SK-N-SH (cell line): ENCODE data around the gene GPR39. TPM values are rescaled to one million over a fixed set of nuclear protein-coding genes. Genes with fewer than 3 reads are reported as not detected.

ENCODE experiments used
- CTCF ChIA-PET: fragments of 300-600, 350-600 bp; formaldehyde crosslinking; extraction: SDS; loops from one replicate; lab custom pipeline; 2021; lab: Yijun Ruan, JAX
- POLR2A ChIA-PET: fragments of 350-600 bp; sonication (Branson Sonifier 250); formaldehyde crosslinking; extraction: SDS; loops from one replicate; lab custom pipeline; 2020; ENCODE audit warnings: antibody characterized with exemption, inconsistent platforms; lab: Yijun Ruan, JAX
- DNase-seq: peaks from one replicate; pipeline ENCODE4 v3.0.0; 2012
- H2AFZ ChIP-seq: fragments of 200-600 bp; sonication (generic); 2 replicates; pipeline ENCODE4 v1.8.1; 2016; ENCODE audit warnings: antibody characterized with exemption, mild to moderate bottlenecking, low read depth
- H3F3A ChIP-seq: fragments of 200-600 bp; sonication (generic); replicated peaks from 2 replicates; pipeline ENCODE3; 2016; ENCODE audit warnings: antibody characterized with exemption, mild to moderate bottlenecking; ENCODE audit not compliant: insufficient read depth
- H3K27ac ChIP-seq, 2 experiments: fragments of 200-500 bp in 1 of 2; fragments of 200-600 bp in 1 of 2; sonication (Bioruptor generic) in 1 of 2; sonication (generic), shearing (Covaris generic) in 1 of 2; 2 replicates each; pipeline versions ENCODE4 v1.5.1 to v1.6.1; 2014 to 2016; ENCODE audit warnings: low read depth in 2 of 2, inconsistent platforms in 1 of 2, low read length in 1 of 2, mild to moderate bottlenecking in 1 of 2, mixed read lengths in 1 of 2
- H3K27me3 ChIP-seq: fragments of 200-600 bp; sonication (generic), shearing (Covaris generic); 2 replicates; pipeline ENCODE4 v1.6.1; 2016; ENCODE audit warnings: mixed run types; ENCODE audit not compliant: insufficient read depth
- H3K36me3 ChIP-seq, 2 experiments: fragments of 200-500 bp in 1 of 2; fragments of 200-600 bp in 1 of 2; sonication (Bioruptor generic) in 1 of 2; sonication (generic) in 1 of 2; replicated peaks in 1 of 2; 2 replicates each; pipeline versions ENCODE3 to v1.5.1; 2014 to 2016; ENCODE audit warnings: low read length in 1 of 2, mild to moderate bottlenecking in 1 of 2; ENCODE audit not compliant: insufficient read depth in 2 of 2, control insufficient read depth in 1 of 2
- H3K4me1 ChIP-seq, 2 experiments: fragments of 200-500 bp in 1 of 2; fragments of 200-600 bp in 1 of 2; sonication (Bioruptor generic) in 1 of 2; sonication (generic), shearing (Covaris generic) in 1 of 2; 2 replicates each; pipeline versions ENCODE4 v1.5.1 to v1.6.1; 2014 to 2016; ENCODE audit warnings: low read depth in 1 of 2, low read length in 1 of 2, mixed run types in 1 of 2; ENCODE audit not compliant: insufficient read depth in 2 of 2, control insufficient read depth in 1 of 2
- H3K4me2 ChIP-seq: fragments of 200-600 bp; sonication (generic), shearing (Covaris generic); 2 replicates; pipeline ENCODE4 v1.6.1; 2017; ENCODE audit warnings: mixed run types
- H3K4me3 ChIP-seq, 2 experiments: fragments of 200-500 bp in 1 of 2; fragments of 200-600 bp in 1 of 2; sonication (Bioruptor generic) in 1 of 2; sonication (generic), shearing (Covaris generic) in 1 of 2; 2 replicates each; pipeline versions ENCODE4 v1.5.1 to v1.8.1; 2014 to 2016; ENCODE audit warnings: low read depth in 2 of 2, inconsistent platforms in 1 of 2, low read length in 1 of 2, mild to moderate bottlenecking in 1 of 2, mixed read lengths in 1 of 2, moderate library complexity in 1 of 2
- H3K79me2 ChIP-seq: fragments of 200-600 bp; sonication (generic); 2 replicates; pipeline ENCODE4 v1.8.1; 2017; ENCODE audit warnings: mild to moderate bottlenecking; ENCODE audit not compliant: insufficient read depth
- H3K9ac ChIP-seq: fragments of 200-600 bp; sonication (generic); 2 replicates; pipeline ENCODE4 v1.6.1; 2017; ENCODE audit warnings: mixed run types
- H3K9me2 ChIP-seq: fragments of 200-600 bp; sonication (generic); 2 replicates; pipeline ENCODE4 v1.6.1; 2017; ENCODE audit warnings: mixed run types
- H3K9me3 ChIP-seq: fragments of 200-600 bp; sonication (generic); 2 replicates; pipeline ENCODE4 v1.6.1; 2017; ENCODE audit warnings: mixed run types, mild to moderate bottlenecking, moderate library complexity
- H4K20me1 ChIP-seq: fragments of 200-600 bp; sonication (generic); 2 replicates; pipeline ENCODE4 v1.6.1; 2017; ENCODE audit warnings: mild to moderate bottlenecking, mixed run types; ENCODE audit not compliant: insufficient read depth
- FOSL2 ChIP-seq: IDR thresholded peaks from 2 replicates; pipeline ENCODE4 v1.4.0; 2012; ENCODE audit warnings: low read depth, mild to moderate bottlenecking, moderate library complexity, borderline replicate concordance
- FOXM1 ChIP-seq: IDR thresholded peaks from 2 replicates; pipeline ENCODE4 v1.4.0; 2012; ENCODE audit warnings: low read depth, mild to moderate bottlenecking
- GABPA ChIP-seq: IDR thresholded peaks from 2 replicates; pipeline ENCODE4 v1.4.0; 2012; ENCODE audit warnings: low read depth, mild to moderate bottlenecking
- GATA2 ChIP-seq: sonication (generic); formaldehyde crosslinking; IDR thresholded peaks from 2 replicates; pipeline ENCODE4 v1.5.0; 2020; ENCODE audit warnings: mild to moderate bottlenecking, missing genetic modification reagents
- JUND ChIP-seq: IDR thresholded peaks from 2 replicates; pipeline ENCODE4 v1.4.0; 2012
- MXI1 ChIP-seq: IDR thresholded peaks from 2 replicates; pipeline ENCODE4 v1.6.1; 2012; ENCODE audit warnings: mild to moderate bottlenecking, low read depth, low read length, improper control_type of control experiment
- NRF1 ChIP-seq: IDR thresholded peaks from 2 replicates; pipeline ENCODE4 v1.6.1; 2012; ENCODE audit warnings: low read depth, mild to moderate bottlenecking, low read length
- POLR2AphosphoS5 ChIP-seq: IDR thresholded peaks from 2 replicates; pipeline ENCODE4 v1.6.1; 2012; ENCODE audit warnings: low read depth, low read length
- RXRA ChIP-seq: IDR thresholded peaks from 2 replicates; pipeline ENCODE4 v1.4.0; 2012; ENCODE audit warnings: low read depth, mild to moderate bottlenecking, borderline replicate concordance
- SIN3A ChIP-seq: IDR thresholded peaks from 2 replicates; pipeline ENCODE4 v1.6.1; 2012; ENCODE audit warnings: low read depth, mild to moderate bottlenecking, low read length, moderate library complexity, borderline replicate concordance
- SMC3 ChIP-seq: IDR thresholded peaks from 2 replicates; pipeline ENCODE4 v1.6.1; 2012; ENCODE audit warnings: low read depth, low read length, improper control_type of control experiment
- TAF1 ChIP-seq: IDR thresholded peaks from 2 replicates; pipeline ENCODE4 v1.6.1; 2012; ENCODE audit warnings: low read depth, mild to moderate bottlenecking, low read length, moderate library complexity, borderline replicate concordance
- TCF12 ChIP-seq: IDR thresholded peaks from 2 replicates; pipeline ENCODE4 v1.4.0; 2012
- TEAD4 ChIP-seq: IDR thresholded peaks from 2 replicates; pipeline ENCODE4 v1.4.0; 2012; ENCODE audit warnings: mild to moderate bottlenecking, borderline replicate concordance; ENCODE audit not compliant: insufficient read depth
- YY1 ChIP-seq: IDR thresholded peaks from 2 replicates; pipeline ENCODE4 v1.4.0; 2012; ENCODE audit warnings: low read depth, mild to moderate bottlenecking
- WGBS: methylation state at CpG from one replicate; pipeline ENCODE4 v1.1.6; 2017; ENCODE audit warnings: low lambda C conversion rate; 5-methylcytosine and 5-hydroxymethylcytosine counted together
- polyA plus RNA-seq, 3 experiments: library from polyadenylated mRNA; depleted of rRNA; stranded (reverse); fragments of >200 nt; gene quantifications; 2 replicates each; pipeline ENCODE4 v1.2.3, GENCODE V29; 2012
- TF ChIP-seq, protein P1 (sequence below): fragments of 150-350 bp; IDR thresholded peaks from 2 replicates; pipeline ENCODE4 v1.6.1; 2017; ENCODE audit warnings: antibody characterized with exemption, low read length, low read depth, borderline replicate concordance
- TF ChIP-seq, protein P2 (sequence below): IDR thresholded peaks from 2 replicates; pipeline ENCODE4 v1.4.0; 2012; ENCODE audit warnings: low read depth

Gene GPR39
- polyA plus RNA-seq, 1 of the 3 experiments (the other 2 are of a cell fraction) = 2.3 TPM

DNA sequence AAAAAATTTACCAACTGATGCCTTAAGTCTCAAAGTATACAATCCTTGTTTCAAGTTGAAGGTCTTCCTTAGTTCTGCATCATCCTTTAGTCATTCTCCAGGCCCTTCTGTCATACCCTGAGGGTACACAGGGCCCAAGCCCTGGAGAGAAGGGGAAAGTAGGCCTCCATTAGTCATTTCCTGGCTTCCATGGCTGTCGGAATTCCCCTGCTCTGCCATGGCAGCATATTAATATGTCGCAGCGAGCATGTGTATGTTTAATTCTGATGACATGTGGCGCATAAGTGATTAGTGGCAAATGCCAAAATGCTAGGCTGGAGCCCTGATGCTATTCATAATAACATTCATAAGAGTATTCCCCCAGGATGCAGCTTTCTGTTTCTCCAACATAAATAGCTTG lies 22.1 kb downstream of the GPR39 start (continued):
- TF ChIP-seq FOXM1 (peak; percentile 60; the same call in 1 of the 2 replicates), TAF1 (no peak), YY1 (peak; percentile 77; the same call in 1 of the 2 replicates), GATA2 (CRISPR knock-in tag) (no peak), POLR2AphosphoS5 (peak; percentile 54; the same call in 1 of the 2 replicates), GABPA (peak; percentile 29; the same call in 1 of the 2 replicates), SMC3 (no peak), MXI1 (no peak), RXRA (peak; percentile 69; the same call in 1 of the 2 replicates)
- TF ChIP-seq, protein P1, sequence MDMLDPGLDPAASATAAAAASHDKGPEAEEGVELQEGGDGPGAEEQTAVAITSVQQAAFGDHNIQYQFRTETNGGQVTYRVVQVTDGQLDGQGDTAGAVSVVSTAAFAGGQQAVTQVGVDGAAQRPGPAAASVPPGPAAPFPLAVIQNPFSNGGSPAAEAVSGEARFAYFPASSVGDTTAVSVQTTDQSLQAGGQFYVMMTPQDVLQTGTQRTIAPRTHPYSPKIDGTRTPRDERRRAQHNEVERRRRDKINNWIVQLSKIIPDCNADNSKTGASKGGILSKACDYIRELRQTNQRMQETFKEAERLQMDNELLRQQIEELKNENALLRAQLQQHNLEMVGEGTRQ = no peak

DNA sequence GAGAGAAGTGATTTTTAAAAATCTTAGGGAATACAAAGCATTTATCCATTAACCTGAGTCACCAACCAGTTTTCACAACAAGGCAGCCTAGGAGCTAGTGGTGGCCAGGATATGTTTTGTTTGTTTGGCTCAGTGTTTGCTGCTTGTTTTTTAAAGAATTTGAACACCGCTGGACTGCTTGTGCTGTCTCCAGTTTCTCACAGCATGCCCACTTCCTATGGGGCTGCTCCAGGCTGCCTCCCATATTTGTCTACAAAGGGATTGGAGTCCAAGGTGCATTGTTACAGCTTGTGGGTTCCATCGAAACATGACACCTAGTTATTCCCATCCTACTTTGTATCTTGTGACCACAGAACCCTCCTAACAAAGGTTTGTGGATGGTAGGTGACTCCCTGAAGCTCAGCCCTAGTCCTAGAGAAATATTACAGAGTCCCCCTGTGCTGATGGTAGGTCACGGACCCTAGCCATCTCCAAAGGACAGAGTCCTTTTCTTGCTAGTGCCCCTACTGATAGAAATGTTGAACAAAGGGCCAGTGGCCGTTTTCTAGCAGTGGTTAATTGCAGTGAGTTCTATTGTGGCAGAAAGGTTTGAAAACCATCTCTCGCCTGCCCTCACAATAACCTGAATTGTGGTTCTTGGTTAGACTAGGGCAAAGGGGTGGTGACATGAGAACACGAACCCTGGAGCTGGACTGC lies 23.2 kb downstream of the GPR39 start:
- Histone ChIP-seq H2AFZ (peak overlapping the region; percentile 79; the same call in 1 of the 2 replicates), H3K4me1 (peaks cover 2 to 23% of the 10 kb centered on the region in 2 experiments; a peak in 2 of 4 replicates), H3K4me3 (no peak overlapping the region), H3K4me2 (no peak overlapping the region), H3K27me3 (no peaks in the 10 kb centered on the region), H3K9ac (peak overlapping the region; percentile 28; the same call in 1 of the 2 replicates), H3F3A (peaks cover 14% of the 10 kb centered on the region), H3K9me2 (no peaks in the 10 kb centered on the region), H3K36me3 (no peaks in the 10 kb centered on the region), H3K27ac (peak overlapping the region in 1 of 2 experiments; percentile 76; a peak in 2 of 4 replicates), H3K79me2 (no peaks in the 10 kb centered on the region)
- 89% methylated on average over 6 of the region's 6 CpGs for WGBS
- no peak for DNase-seq
- POLR2A ChIA-PET = no interaction called here
- no peak for TF ChIP-seq JUND
- TF ChIP-seq TCF12 = no peak
- TF ChIP-seq, all 33 proteins: peak for 0
- Histone ChIP-seq H4K20me1 (no peaks in the 10 kb centered on the region), H3K9me3 (no peaks in the 10 kb centered on the region)
- CTCF ChIA-PET = interaction anchor here (1.3 kb wide), 1 partner anchor 11 kb away, joined by 3 read pairs; no protein-coding TSS in a partner anchor

DNA sequence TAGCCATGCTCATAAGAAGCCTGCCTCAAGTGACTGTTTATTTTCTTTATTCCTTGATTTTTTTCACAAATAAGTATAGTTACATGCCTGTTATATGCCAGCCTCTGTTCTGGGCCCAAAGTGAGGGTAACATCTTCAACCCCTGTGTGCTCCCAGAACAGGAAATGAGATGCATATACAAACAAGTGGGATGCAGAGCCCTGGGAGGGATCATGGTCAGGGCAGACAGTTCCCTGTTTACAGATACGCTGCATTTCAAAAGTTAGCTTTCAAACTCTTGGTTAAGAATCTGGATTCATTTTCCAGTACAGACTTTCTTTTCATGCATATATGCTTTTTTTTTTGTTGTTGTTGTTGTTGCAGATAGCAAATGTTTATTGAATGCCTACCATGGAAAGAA lies 24.4 kb downstream of the GPR39 start:
- Histone ChIP-seq H3K27me3 (no peaks in the 10 kb centered on the region), H3K4me1 (peaks cover 2 to 23% of the 10 kb centered on the region in 2 experiments; a peak in 2 of 4 replicates), H4K20me1 (no peaks in the 10 kb centered on the region), H3K4me2 (no peak overlapping the region), H3K9ac (no peak overlapping the region), H3K79me2 (no peaks in the 10 kb centered on the region), H2AFZ (no peak overlapping the region), H3K9me3 (no peaks in the 10 kb centered on the region), H3K36me3 (no peaks in the 10 kb centered on the region), H3K27ac (no peak overlapping the region), H3F3A (peaks cover 14% of the 10 kb centered on the region), H3K4me3 (no peak overlapping the region), H3K9me2 (no peaks in the 10 kb centered on the region)
- CTCF ChIA-PET = no interaction called here
- TF ChIP-seq FOXM1 = no peak
- TF ChIP-seq, protein P2, sequence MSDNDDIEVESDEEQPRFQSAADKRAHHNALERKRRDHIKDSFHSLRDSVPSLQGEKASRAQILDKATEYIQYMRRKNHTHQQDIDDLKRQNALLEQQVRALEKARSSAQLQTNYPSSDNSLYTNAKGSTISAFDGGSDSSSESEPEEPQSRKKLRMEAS = no peak
- no peak for TF ChIP-seq SIN3A
- TF ChIP-seq GABPA = no peak
- no peak for TF ChIP-seq FOSL2
- TF ChIP-seq TEAD4 = no peak
- no peak for TF ChIP-seq MXI1
- no peak for TF ChIP-seq YY1
- no peak for TF ChIP-seq NRF1
- TF ChIP-seq POLR2AphosphoS5 = no peak
- 88% methylated on average over 1 of the region's 1 CpG for WGBS
- POLR2A ChIA-PET = no interaction called here
- no peak for DNase-seq
